HG02763 (cell line): ENCODE results near the gene MAP2K3.
"Not testable (repeated sequence)": the region's sequence is repeated elsewhere in the genome, so short reads cannot be mapped to it uniquely, and the experiment has no call there.

Experiments used
- ATAC-seq: cut with Tn5 transposase; IDR thresholded peaks from one replicate; pipeline ENCODE4 v1.9.1; 2021; ENCODE audit warnings: mild to moderate bottlenecking, moderate library complexity; ENCODE audit not compliant: unreplicated experiment

Gene MAP2K3

GRCh38 chr17:21324741-21325140 lies 40.2 kb downstream of the MAP2K3 start:
- ATAC-seq, result not testable (repeated sequence)

GRCh38 chr17:21327921-21328320 lies 43.4 kb downstream of the MAP2K3 start:
- not testable (repeated sequence) for ATAC-seq

- not testable (repeated sequence) for ATAC-seq
These were observed 44.3 kb downstream of the MAP2K3 start for GRCh38 chr17:21328778-21329177.

- no peak for ATAC-seq
These were observed 46.1 kb downstream of the MAP2K3 start for GRCh38 chr17:21330436-21331160.

- not testable (repeated sequence) for ATAC-seq
These were observed 52.2 kb downstream of the MAP2K3 start for GRCh38 chr17:21336541-21337294.

- not testable (repeated sequence) for ATAC-seq
These were observed 53.6 kb downstream of the MAP2K3 start for GRCh38 chr17:21337981-21338625.

- ATAC-seq, result no peak
These were observed 54.5 kb downstream of the MAP2K3 start for GRCh38 chr17:21339011-21339410.

- ATAC-seq, result not testable (repeated sequence)
These were observed 55.1 kb downstream of the MAP2K3 start for GRCh38 chr17:21339571-21339970.

- not testable (repeated sequence) for ATAC-seq
These were observed 55.9 kb downstream of the MAP2K3 start for GRCh38 chr17:21340407-21340806.

GRCh38 chr17:21341279-21341678 lies 56.8 kb downstream of the MAP2K3 start:
- not testable (repeated sequence) for ATAC-seq

GRCh38 chr17:21341925-21342540 lies 57.5 kb downstream of the MAP2K3 start:
- ATAC-seq, result not testable (repeated sequence)

- ATAC-seq, result not testable (repeated sequence)
These were observed 58.8 kb downstream of the MAP2K3 start for GRCh38 chr17:21343061-21343949.

- not testable (repeated sequence) for ATAC-seq
These were observed 60.3 kb downstream of the MAP2K3 start for GRCh38 chr17:21344801-21345200.

GRCh38 chr17:21345236-21345635 lies 60.7 kb downstream of the MAP2K3 start:
- no peak for ATAC-seq

GRCh38 chr17:21346107-21346506 lies 61.6 kb downstream of the MAP2K3 start:
- ATAC-seq, result not testable (repeated sequence)

- ATAC-seq, result not testable (repeated sequence)
These were observed 62.2 kb downstream of the MAP2K3 start for GRCh38 chr17:21346651-21347250.

GRCh38 chr17:21347660-21348059 lies 63.1 kb downstream of the MAP2K3 start:
- not testable (repeated sequence) for ATAC-seq

- peak; percentile 63 for ATAC-seq
These were observed 63.8 kb downstream of the MAP2K3 start for GRCh38 chr17:21348081-21348925.

GRCh38 chr17:21348926-21349261 lies 64.4 kb downstream of the MAP2K3 start:
- ATAC-seq, result not testable (repeated sequence)
